ENCODE measurements around the gene FGF2. TPM values are rescaled to one million over a fixed set of nuclear protein-coding genes. Genes with fewer than 3 reads are reported as not detected.
A peak's percentile ranks its signal among the peaks of the same experiment; 100 is the strongest.

The FGF2 gene
- total RNA-seq, 1 experiment from 2014 or later = 33.7 TPM

DNA sequence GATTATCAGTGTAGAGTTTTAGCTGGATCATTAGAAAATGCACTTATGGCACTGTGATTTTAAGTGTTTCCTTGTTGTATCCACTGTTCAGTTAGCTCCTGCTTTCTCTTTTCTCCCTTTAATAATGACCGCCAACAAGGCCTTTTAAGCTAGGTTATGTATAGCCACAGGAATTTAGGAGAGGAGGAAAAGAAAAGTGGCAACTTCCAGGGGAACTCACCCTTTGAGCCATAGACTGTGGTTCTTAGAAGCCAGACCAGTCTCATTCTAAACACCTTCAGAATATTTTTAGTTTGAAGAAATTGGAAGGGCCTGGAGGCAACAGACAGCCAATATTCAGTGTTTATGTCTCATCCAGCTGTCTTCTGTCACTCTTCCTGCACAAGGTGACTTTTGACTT is 6.1 kb downstream of the FGF2 start:
- no peaks in the 10 kb centered on the region for H3K9me3 Mint-ChIP-seq (ENCODE audit: low read depth, unreplicated experiment)
- no peak overlapping the region for H3K27ac Mint-ChIP-seq (ENCODE audit: unreplicated experiment)
- intact Hi-C loops (cut with micrococcal nuclease; ENCODE audit: unreplicated experiment) = loop anchor here (5.0 to 10.0 kb wide), 2 partner anchors 62 to 65 kb away; no protein-coding TSS in a partner anchor
- CTCF ChIA-PET = interaction anchor here (1.0 kb wide), 1 partner anchor 75 kb away, joined by 3 read pairs; no protein-coding TSS in a partner anchor
- no TSS peak for BruUV-seq (replicated peaks)
- no peak overlapping the region for H3K4me3 Mint-ChIP-seq (ENCODE audit: low read depth, unreplicated experiment)
- H3K36me3 Mint-ChIP-seq (ENCODE audit: insufficient read depth, unreplicated experiment) = peaks cover 12% of the 10 kb centered on the region
- TF ChIP-seq, protein P1, sequence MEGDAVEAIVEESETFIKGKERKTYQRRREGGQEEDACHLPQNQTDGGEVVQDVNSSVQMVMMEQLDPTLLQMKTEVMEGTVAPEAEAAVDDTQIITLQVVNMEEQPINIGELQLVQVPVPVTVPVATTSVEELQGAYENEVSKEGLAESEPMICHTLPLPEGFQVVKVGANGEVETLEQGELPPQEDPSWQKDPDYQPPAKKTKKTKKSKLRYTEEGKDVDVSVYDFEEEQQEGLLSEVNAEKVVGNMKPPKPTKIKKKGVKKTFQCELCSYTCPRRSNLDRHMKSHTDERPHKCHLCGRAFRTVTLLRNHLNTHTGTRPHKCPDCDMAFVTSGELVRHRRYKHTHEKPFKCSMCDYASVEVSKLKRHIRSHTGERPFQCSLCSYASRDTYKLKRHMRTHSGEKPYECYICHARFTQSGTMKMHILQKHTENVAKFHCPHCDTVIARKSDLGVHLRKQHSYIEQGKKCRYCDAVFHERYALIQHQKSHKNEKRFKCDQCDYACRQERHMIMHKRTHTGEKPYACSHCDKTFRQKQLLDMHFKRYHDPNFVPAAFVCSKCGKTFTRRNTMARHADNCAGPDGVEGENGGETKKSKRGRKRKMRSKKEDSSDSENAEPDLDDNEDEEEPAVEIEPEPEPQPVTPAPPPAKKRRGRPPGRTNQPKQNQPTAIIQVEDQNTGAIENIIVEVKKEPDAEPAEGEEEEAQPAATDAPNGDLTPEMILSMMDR (IDR thresholded peaks at IDR 0.05; ENCODE audit: unreplicated experiment) = no peak
- no peaks in the 10 kb centered on the region for H3K27me3 Mint-ChIP-seq (ENCODE audit: unreplicated experiment)
- DNase-seq = no peak
- peaks cover 37% of the 10 kb centered on the region for H3K4me1 Mint-ChIP-seq (ENCODE audit: low read depth, unreplicated experiment)

DNA sequence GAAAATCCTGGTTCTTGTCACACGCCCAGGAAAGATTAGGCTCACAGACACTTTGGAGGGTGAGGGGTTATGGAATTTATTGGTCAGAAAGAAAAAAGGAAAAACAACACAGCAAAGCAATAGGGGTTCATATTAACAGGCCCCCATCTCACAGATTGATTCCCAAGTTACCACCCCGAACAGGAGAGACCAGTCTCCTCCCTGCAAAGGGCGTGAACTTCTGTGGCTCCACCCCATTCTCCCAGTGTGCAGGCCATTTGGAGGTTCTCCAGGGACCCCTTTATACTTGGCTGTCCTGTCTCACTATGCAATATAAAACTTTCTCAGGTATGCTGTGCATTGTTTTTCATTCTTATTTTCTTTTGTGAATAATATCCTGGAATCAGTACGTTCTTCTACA is 7.4 kb downstream of the FGF2 start:
- Mint-ChIP-seq H3K27me3 (ENCODE audit: unreplicated experiment) (no peaks in the 10 kb centered on the region), H3K4me1 (ENCODE audit: low read depth, unreplicated experiment) (peaks cover 29% of the 10 kb centered on the region), H3K36me3 (ENCODE audit: insufficient read depth, unreplicated experiment) (no peaks in the 10 kb centered on the region), H3K9me3 (ENCODE audit: low read depth, unreplicated experiment) (no peaks in the 10 kb centered on the region), H3K27ac (ENCODE audit: unreplicated experiment) (no peak overlapping the region), H3K4me3 (ENCODE audit: low read depth, unreplicated experiment) (no peak overlapping the region)
- TF ChIP-seq, protein P1 (IDR thresholded peaks at IDR 0.05; ENCODE audit: unreplicated experiment) = no peak
- intact Hi-C loops (cut with micrococcal nuclease; ENCODE audit: unreplicated experiment) = loop anchor here (5.0 to 10.0 kb wide), 2 partner anchors 61 to 67 kb away; no protein-coding TSS in a partner anchor
- no TSS peak for BruUV-seq (replicated peaks)
- CTCF ChIA-PET = no interaction called here
- no peak for DNase-seq

DNA sequence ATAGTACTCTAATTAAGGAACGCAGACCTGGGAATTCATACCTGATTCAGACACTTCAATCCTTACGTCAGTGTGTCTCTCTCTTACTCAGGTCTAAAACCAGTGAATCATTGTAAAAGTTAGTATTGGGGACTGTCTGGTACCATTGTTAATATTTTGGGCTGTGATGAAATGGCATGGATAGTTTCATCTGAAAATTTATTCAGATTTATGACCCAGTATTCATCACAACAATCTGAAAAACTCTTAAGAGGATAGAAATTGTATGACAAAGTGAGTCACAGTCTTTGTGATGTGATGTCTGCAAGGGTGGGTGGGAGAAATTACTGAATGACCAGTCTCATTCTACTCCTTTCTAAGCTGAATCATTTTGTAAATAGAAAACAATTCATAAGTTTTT is 10.3 kb downstream of the FGF2 start:
- CTCF ChIA-PET = no interaction called here
- TF ChIP-seq, protein P1 (IDR thresholded peaks at IDR 0.05; ENCODE audit: unreplicated experiment) = no peak
- intact Hi-C loops (cut with micrococcal nuclease; ENCODE audit: unreplicated experiment) = loop anchor here (10.0 kb wide), 1 partner anchor 58 kb away; no protein-coding TSS in a partner anchor
- peaks cover 5% of the 10 kb centered on the region for H3K36me3 Mint-ChIP-seq (ENCODE audit: insufficient read depth, unreplicated experiment)
- no peak for DNase-seq
- peak overlapping the region; percentile 64 for H3K27ac Mint-ChIP-seq (ENCODE audit: unreplicated experiment)
- no peaks in the 10 kb centered on the region for H3K27me3 Mint-ChIP-seq (ENCODE audit: unreplicated experiment)
- H3K9me3 Mint-ChIP-seq (ENCODE audit: low read depth, unreplicated experiment) = no peaks in the 10 kb centered on the region
- H3K4me3 Mint-ChIP-seq (ENCODE audit: low read depth, unreplicated experiment) = no peak overlapping the region
- no TSS peak for BruUV-seq (replicated peaks)
- H3K4me1 Mint-ChIP-seq (ENCODE audit: low read depth, unreplicated experiment) = peaks cover 12% of the 10 kb centered on the region

DNA sequence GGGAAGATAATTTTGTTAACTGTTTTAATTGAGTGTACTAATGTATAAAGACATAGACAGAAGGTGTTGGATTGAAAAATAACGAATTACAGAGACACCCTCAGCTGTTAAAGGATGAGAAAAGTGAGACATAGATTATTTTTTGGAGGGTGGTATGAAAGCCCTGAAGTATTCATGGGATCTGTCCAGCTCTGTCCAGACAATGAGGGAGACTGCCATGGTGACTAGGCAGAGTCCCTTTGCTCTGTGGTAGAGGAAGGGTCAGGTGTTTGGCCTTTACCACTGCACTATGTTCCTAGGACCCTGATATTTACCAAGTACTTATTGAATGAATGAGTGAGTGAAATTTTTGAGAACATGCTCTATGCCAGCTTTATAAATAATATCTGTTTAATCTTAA is 11.4 kb downstream of the FGF2 start:
- H3K27me3 Mint-ChIP-seq (ENCODE audit: unreplicated experiment) = no peaks in the 10 kb centered on the region
- CTCF ChIA-PET = no interaction called here
- no peak for DNase-seq
- H3K4me3 Mint-ChIP-seq (ENCODE audit: low read depth, unreplicated experiment) = no peak overlapping the region
- no TSS peak for BruUV-seq (replicated peaks)
- H3K27ac Mint-ChIP-seq (ENCODE audit: unreplicated experiment) = no peak overlapping the region
- TF ChIP-seq, protein P1 (IDR thresholded peaks at IDR 0.05; ENCODE audit: unreplicated experiment) = no peak
- no peaks in the 10 kb centered on the region for H3K9me3 Mint-ChIP-seq (ENCODE audit: low read depth, unreplicated experiment)
- H3K4me1 Mint-ChIP-seq (ENCODE audit: low read depth, unreplicated experiment) = peaks cover 8% of the 10 kb centered on the region
- peaks cover 5% of the 10 kb centered on the region for H3K36me3 Mint-ChIP-seq (ENCODE audit: insufficient read depth, unreplicated experiment)
- intact Hi-C loops (cut with micrococcal nuclease; ENCODE audit: unreplicated experiment) = loop anchor here (10.0 kb wide), 1 partner anchor 57 kb away; no protein-coding TSS in a partner anchor
